SJSA1 (cell line): ENCODE data around the gene AP2B1. TPM values are rescaled to one million over a fixed set of nuclear protein-coding genes. Genes with fewer than 3 reads are reported as not detected.
A peak's percentile ranks its signal among the peaks of the same experiment; 100 is the strongest.

Experiments
- DNase-seq, 2 experiments: peaks; one replicate each; pipeline ENCODE4 v3.0.0-alpha.2; 2015 to 2020; ENCODE audit warnings: low spot score in 2 of 2, low read depth in 1 of 2
- H3K27ac ChIP-seq: fragments of 250-450 bp; sonication (Bioruptor Pico); 2 replicates; pipeline ENCODE4 v1.5.1; 2020; ENCODE audit warnings: mild to moderate bottlenecking, moderate library complexity
- H3K27me3 ChIP-seq: fragments of 250-450 bp; sonication (Bioruptor Pico); replicated peaks from 2 replicates; pipeline ENCODE4 v1.5.1; 2020; ENCODE audit warnings: mild to moderate bottlenecking, moderate library complexity
- H3K36me3 ChIP-seq: fragments of 250-450 bp; sonication (Bioruptor Pico); 2 replicates; pipeline ENCODE4 v1.5.1; 2020; ENCODE audit warnings: mild to moderate bottlenecking
- H3K4me1 ChIP-seq: fragments of 250-450 bp; sonication (Bioruptor Pico); replicated peaks from 2 replicates; pipeline ENCODE4 v1.6.1; 2021; ENCODE audit warnings: mild to moderate bottlenecking
- H3K4me3 ChIP-seq: fragments of 250-450 bp; sonication (Bioruptor Pico); 2 replicates; pipeline ENCODE4 v1.5.1; 2020; ENCODE audit warnings: mild to moderate bottlenecking
- H3K9me3 ChIP-seq: fragments of 250-450 bp; sonication (Bioruptor Pico); replicated peaks from 2 replicates; pipeline ENCODE4 v1.5.1; 2020; ENCODE audit warnings: mild to moderate bottlenecking
- total RNA-seq: library from RNA; depleted of rRNA; stranded (reverse); fragments of >200 nt; shearing (Covaris generic); gene quantifications from 2 replicates; pipeline ENCODE4 v1.2.3, GENCODE V29; 2014

Gene AP2B1
- total RNA-seq, 1 experiment from 2014 or later = 109 TPM

- Histone ChIP-seq H3K9me3 (no peaks in the 10 kb centered on the region), H3K36me3 (peaks cover 63% of the 10 kb centered on the region), H3K27ac (no peak overlapping the region), H3K4me1 (no peaks in the 10 kb centered on the region), H3K27me3 (no peaks in the 10 kb centered on the region), H3K4me3 (no peak overlapping the region)
- DNase-seq = no peak
These were observed 31.5 kb downstream of the AP2B1 start for GRCh38 chr17:35618628-35619027.

DNA sequence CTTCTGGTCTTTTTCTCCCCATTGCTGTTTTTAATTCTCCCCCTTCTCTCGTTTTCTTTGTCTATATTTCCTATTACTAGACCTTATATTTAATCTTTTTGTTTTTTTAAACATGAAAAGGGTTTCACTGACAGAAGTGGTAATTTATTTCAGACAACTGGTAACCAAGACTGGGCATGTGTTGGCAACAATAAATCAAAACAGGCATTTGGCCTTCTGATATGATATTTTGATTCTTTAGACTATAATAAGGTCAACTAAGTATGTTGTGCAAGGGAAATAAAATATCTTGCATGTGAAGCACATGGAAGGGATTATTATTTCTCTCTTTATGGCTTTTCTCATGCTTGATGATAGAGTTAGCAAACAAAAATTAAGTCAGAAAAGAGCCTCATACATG, 34.6 kb downstream of the AP2B1 start:
- H3K27ac ChIP-seq = no peak overlapping the region
- H3K27me3 ChIP-seq = no peaks in the 10 kb centered on the region
- no peaks in the 10 kb centered on the region for H3K9me3 ChIP-seq
- peaks cover 68% of the 10 kb centered on the region for H3K36me3 ChIP-seq
- H3K4me3 ChIP-seq = no peak overlapping the region
- DNase-seq = no peak
- no peaks in the 10 kb centered on the region for H3K4me1 ChIP-seq

GRCh38 chr17:35627417-35627816, 40.3 kb downstream of the AP2B1 start:
- Histone ChIP-seq H3K27me3 (no peaks in the 10 kb centered on the region), H3K27ac (no peak overlapping the region), H3K36me3 (peaks cover 91% of the 10 kb centered on the region), H3K4me1 (peaks cover 14% of the 10 kb centered on the region), H3K9me3 (no peaks in the 10 kb centered on the region), H3K4me3 (no peak overlapping the region)
- no peak for DNase-seq

DNA sequence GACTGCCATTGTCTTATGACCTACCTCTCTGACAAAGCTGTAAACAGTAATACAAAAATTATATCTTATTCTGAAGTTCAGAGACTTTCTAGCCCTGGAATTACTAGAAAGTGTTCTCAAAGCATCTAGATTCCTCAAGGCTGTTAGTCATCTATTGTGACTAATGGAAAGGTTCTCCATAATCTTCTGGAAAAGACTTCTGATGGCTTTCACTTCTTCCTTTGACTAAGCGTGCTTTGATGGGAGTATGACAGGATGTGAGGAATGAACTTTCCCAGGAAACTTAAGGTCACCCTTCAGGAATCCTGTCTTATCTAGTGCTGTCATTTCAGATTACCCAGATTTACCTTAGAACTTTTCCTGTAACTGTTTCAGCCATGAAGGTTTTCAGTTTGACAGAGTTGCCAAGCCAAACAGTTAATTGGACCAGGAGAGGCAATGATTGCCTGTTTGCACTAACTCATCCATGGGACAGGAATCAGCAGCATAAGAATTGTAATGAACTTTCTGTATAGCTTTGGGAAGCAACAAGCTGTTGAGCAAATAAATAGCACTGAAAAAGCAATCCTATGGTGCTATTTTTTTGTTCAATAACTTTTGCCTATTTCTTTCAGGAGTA, 43.5 kb downstream of the AP2B1 start:
- DNase-seq = peak in 1 of 2 experiments; percentile 33
- H3K27me3 ChIP-seq = no peaks in the 10 kb centered on the region
- peaks cover 91% of the 10 kb centered on the region for H3K36me3 ChIP-seq
- no peaks in the 10 kb centered on the region for H3K9me3 ChIP-seq
- peaks cover 14% of the 10 kb centered on the region for H3K4me1 ChIP-seq
- H3K27ac ChIP-seq = peak overlapping the region; percentile 61
- no peak overlapping the region for H3K4me3 ChIP-seq

- Histone ChIP-seq H3K9me3 (no peaks in the 10 kb centered on the region), H3K4me1 (no peaks in the 10 kb centered on the region), H3K36me3 (peaks cover 92% of the 10 kb centered on the region), H3K27me3 (no peaks in the 10 kb centered on the region), H3K27ac (no peak overlapping the region), H3K4me3 (no peak overlapping the region)
- no peak for DNase-seq
These were observed 53.9 kb downstream of the AP2B1 start for GRCh38 chr17:35641032-35641431.

DNA sequence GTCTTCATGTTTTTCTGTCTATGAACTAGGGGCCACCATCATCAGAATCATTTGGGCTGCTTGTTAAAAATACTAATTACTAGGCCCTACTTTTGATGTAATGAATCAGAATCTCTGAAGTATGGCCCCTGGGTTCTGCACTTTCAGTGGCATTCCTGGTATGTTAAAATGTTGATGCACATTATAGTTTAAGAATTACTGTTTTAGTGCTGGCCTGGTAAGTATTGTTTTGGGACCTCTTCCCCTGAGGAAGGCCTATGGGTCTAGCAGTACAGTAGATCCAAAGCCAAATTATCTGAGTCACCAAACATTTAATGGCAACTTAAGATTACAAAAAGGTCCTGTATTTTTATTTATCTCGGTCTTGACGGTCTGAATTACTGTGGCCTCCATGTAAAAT, 58.8 kb downstream of the AP2B1 start:
- H3K36me3 ChIP-seq = peaks cover 90% of the 10 kb centered on the region
- H3K27ac ChIP-seq = no peak overlapping the region
- no peaks in the 10 kb centered on the region for H3K27me3 ChIP-seq
- no peaks in the 10 kb centered on the region for H3K4me1 ChIP-seq
- H3K9me3 ChIP-seq = no peaks in the 10 kb centered on the region
- no peak overlapping the region for H3K4me3 ChIP-seq
- peak in 1 of 2 experiments; percentile 4 for DNase-seq

GRCh38 chr17:35651467-35651866, 64.3 kb downstream of the AP2B1 start:
- H3K4me1 ChIP-seq = no peaks in the 10 kb centered on the region
- no peaks in the 10 kb centered on the region for H3K27me3 ChIP-seq
- no peaks in the 10 kb centered on the region for H3K9me3 ChIP-seq
- DNase-seq = no peak
- H3K36me3 ChIP-seq = peaks cover 72% of the 10 kb centered on the region
- no peak overlapping the region for H3K27ac ChIP-seq
- no peak overlapping the region for H3K4me3 ChIP-seq

DNA sequence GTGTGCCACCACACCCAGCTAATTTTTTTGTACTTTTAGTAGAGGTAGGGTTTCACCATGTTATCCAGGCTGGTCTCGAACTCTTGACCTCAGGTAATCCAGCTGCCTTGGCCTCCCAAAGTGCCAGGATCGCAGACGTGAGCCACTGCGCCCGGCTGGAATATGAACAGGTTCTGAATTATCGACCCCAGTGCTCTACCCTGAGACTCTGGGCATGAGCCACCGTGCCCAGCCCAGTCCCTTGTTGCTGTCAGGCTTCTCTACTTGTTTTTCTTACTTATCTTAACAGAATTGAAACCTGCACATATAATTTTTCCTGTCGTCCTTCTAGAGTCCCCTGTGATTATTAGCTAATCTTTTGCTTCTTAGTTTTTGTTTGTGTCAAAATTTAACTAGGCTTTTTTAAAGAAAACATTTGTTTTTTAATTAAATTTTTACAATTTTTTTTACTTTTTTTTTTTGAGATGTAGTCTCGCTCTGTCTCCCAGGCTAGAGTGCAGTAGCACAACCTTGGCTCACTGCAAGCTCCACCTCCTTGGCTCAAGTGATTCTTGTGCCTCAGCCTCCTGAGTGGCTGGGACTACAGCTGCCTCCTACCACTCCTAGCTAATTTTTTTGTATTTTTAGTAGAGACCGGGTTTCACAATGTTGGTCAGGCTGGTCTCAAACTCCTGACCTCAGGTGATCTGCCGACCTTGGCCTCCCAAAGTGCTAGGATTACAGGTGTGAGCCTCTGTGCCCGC, 66.7 kb downstream of the AP2B1 start:
- no peak for DNase-seq
- Histone ChIP-seq H3K36me3 (peaks cover 69% of the 10 kb centered on the region), H3K4me3 (no peak overlapping the region), H3K9me3 (no peaks in the 10 kb centered on the region), H3K4me1 (no peaks in the 10 kb centered on the region), H3K27ac (no peak overlapping the region), H3K27me3 (no peaks in the 10 kb centered on the region)

DNA sequence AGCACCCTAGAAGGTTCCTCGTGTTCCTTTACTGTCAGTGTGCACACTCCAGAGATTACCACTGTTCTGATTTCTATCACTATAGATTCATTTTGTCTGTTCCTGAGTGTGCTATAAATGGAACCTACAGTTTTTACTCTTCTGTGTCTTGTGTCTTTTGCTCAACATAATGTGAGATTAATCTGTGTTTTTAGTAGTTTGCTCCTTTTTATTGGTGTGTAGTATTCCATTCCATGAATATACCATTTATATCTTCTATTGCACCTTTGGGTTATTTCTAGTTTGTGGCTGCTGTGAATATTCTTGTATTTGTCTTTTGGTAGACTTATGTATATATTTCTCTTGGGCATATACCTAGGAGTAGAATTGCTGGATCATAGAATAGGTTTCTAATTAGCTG, 68.2 kb downstream of the AP2B1 start:
- Histone ChIP-seq H3K4me3 (no peak overlapping the region), H3K36me3 (peaks cover 69% of the 10 kb centered on the region), H3K27ac (no peak overlapping the region), H3K27me3 (no peaks in the 10 kb centered on the region), H3K9me3 (no peaks in the 10 kb centered on the region), H3K4me1 (no peaks in the 10 kb centered on the region)
- DNase-seq = no peak

GRCh38 chr17:35660902-35661301, 73.8 kb downstream of the AP2B1 start:
- no peak overlapping the region for H3K4me3 ChIP-seq
- H3K27me3 ChIP-seq = no peaks in the 10 kb centered on the region
- H3K36me3 ChIP-seq = peaks cover 80% of the 10 kb centered on the region
- peaks cover 12% of the 10 kb centered on the region for H3K4me1 ChIP-seq
- no peak for DNase-seq
- H3K27ac ChIP-seq = no peak overlapping the region
- no peaks in the 10 kb centered on the region for H3K9me3 ChIP-seq

DNA sequence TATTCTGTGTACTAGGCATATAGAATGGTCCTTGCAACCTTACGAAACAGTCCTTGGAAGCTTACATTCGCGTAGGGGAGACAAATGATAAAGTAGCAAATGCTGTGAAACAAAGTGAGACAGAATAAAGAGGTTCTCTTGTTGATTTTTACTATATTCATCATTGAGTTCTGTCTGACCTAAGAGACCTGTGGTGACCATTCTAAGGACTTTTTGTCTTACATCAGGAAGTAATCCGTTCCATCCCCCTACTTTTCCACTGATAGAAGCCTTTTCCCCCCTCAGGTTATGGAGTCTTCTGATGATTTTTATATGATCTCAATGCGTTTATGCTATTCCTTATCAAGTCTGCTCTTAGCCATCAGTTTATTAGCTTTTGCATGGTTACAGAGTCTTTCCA, 77.6 kb downstream of the AP2B1 start:
- Histone ChIP-seq H3K27me3 (no peaks in the 10 kb centered on the region), H3K27ac (no peak overlapping the region), H3K4me3 (no peak overlapping the region), H3K36me3 (peaks cover 81% of the 10 kb centered on the region), H3K9me3 (no peaks in the 10 kb centered on the region), H3K4me1 (peaks cover 16% of the 10 kb centered on the region)
- DNase-seq = no peak

- Histone ChIP-seq H3K36me3 (peaks cover 81% of the 10 kb centered on the region), H3K9me3 (no peaks in the 10 kb centered on the region), H3K27me3 (no peaks in the 10 kb centered on the region), H3K4me3 (no peak overlapping the region), H3K27ac (no peak overlapping the region), H3K4me1 (peaks cover 16% of the 10 kb centered on the region)
- no peak for DNase-seq
These were observed 78.5 kb downstream of the AP2B1 start for GRCh38 chr17:35665662-35666061.

DNA sequence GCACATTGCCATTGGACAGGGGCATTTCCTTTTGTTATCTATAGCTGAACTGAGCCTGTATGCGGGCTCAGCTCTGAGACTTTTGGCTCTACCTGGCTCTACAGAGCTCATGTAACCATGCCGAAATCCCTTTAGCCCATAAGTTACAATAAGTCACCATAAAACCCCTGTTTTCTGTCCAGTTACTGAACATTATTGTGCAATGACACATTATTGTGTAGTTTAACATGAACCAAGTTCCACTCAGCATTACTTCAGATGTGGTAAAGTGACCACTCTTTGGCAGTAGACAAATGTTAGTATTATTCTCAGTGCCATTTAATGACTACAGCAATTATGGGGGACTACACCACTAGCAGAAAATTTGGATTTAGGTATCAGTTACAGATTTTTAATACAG, 78.9 kb downstream of the AP2B1 start:
- H3K9me3 ChIP-seq = no peaks in the 10 kb centered on the region
- H3K4me3 ChIP-seq = no peak overlapping the region
- H3K36me3 ChIP-seq = peaks cover 81% of the 10 kb centered on the region
- DNase-seq = no peak
- no peaks in the 10 kb centered on the region for H3K27me3 ChIP-seq
- H3K4me1 ChIP-seq = peaks cover 16% of the 10 kb centered on the region
- H3K27ac ChIP-seq = no peak overlapping the region

- no peak overlapping the region for H3K4me3 ChIP-seq
- no peak for DNase-seq
- H3K27ac ChIP-seq = no peak overlapping the region
- H3K9me3 ChIP-seq = no peaks in the 10 kb centered on the region
- H3K27me3 ChIP-seq = no peaks in the 10 kb centered on the region
- peaks cover 81% of the 10 kb centered on the region for H3K36me3 ChIP-seq
- H3K4me1 ChIP-seq = peaks cover 16% of the 10 kb centered on the region
These were observed 79.9 kb downstream of the AP2B1 start for GRCh38 chr17:35666967-35667532.
